HG03135 (cell line): ENCODE measurements around the gene BICDL1.

Experiments used
- ATAC-seq: cut with Tn5 transposase; IDR thresholded peaks from one replicate; pipeline ENCODE4 v1.9.1; 2021; ENCODE audit warnings: mild to moderate bottlenecking, moderate library complexity; ENCODE audit not compliant: unreplicated experiment

BICDL1 gene

GRCh38 chr12:120119271-120119973 lies 130.4 kb downstream of the BICDL1 start:
- no peak for ATAC-seq

DNA sequence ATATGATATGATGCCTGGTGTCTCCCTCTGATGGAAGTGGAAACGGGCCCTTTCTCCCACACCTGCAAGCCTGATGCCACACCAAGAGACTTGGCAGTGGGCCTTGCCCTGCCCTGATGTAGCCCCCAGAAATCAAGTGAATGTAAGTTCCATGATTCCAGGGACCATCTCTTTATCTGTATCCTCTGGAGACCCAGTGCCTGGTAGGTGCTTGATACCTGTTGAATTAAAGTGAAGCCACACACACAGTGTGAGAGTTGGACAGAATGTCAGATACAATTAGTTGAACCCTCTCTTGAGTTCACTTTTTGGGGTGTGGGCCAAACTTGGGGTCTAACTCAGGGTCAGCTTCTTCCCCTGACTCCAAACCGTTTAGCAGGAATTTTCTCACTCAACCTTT lies 132.3 kb downstream of the BICDL1 start:
- no peak for ATAC-seq

GRCh38 chr12:120121766-120122293 lies 132.8 kb downstream of the BICDL1 start:
- peak; percentile 34 for ATAC-seq

DNA sequence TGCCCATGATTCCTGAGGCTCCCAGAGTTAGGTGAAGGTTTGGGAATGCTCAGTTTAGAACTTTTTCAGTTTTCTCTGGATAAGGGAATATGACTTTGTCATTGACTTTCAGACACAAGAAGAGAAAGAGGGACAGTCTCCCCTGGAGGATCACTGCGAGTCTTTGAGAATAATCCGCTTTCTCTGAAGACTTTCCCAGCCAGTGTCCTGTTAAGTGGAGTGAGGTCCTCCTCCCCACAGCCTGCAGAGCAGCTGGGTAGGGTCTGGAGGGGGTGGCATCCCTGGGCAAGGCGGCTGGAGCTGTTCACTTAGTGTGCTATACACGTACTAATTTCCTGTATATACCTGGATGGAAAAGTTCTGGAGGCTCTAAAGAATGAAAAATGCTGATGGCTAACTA lies 136.0 kb downstream of the BICDL1 start:
- no peak for ATAC-seq

GRCh38 chr12:120125792-120126634 lies 137.0 kb downstream of the BICDL1 start:
- ATAC-seq = no peak

GRCh38 chr12:120126635-120127005 lies 137.6 kb downstream of the BICDL1 start:
- ATAC-seq = no peak

- no peak for ATAC-seq
Measured at GRCh38 chr12:120130011-120130410, 141.0 kb downstream of the BICDL1 start.

- ATAC-seq = no peak
Measured at GRCh38 chr12:120131116-120131515, 142.1 kb downstream of the BICDL1 start.

DNA sequence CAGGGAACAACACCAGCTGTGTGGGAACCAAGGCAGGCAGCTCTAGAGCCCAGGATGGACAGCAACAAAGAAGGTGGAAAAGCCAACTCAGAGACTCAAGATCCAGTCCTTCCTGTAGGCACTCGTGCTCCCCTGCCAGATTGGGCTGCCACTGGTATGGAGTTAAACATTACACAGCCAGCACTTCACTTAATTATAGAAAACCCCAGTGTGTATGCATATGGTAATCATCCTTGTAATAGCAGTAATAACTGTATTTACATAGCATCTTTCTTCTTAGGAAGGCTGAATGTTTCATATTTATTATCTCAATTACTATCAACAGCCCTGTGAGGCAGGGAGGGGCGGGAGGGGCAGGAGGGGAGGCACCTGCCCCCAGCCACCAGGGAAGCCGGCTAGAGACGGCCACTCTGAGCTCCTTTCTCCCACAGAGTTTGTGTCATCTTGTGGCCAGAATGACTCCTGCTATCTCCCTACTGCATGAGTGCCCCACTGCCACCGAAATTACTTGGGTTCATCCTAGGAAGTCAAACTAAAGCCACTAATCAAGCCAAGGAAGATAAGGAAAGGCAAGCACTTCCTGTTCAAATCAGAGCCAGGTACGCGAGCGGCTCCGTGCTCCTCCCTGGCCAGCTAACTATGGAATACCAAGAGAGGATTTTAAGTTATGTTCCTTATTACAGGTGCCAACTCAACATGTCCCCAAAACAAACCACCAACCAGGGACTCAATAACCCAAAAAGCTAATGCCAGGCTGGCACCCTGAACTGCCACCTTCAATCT lies 143.2 kb downstream of the BICDL1 start:
- no peak for ATAC-seq

DNA sequence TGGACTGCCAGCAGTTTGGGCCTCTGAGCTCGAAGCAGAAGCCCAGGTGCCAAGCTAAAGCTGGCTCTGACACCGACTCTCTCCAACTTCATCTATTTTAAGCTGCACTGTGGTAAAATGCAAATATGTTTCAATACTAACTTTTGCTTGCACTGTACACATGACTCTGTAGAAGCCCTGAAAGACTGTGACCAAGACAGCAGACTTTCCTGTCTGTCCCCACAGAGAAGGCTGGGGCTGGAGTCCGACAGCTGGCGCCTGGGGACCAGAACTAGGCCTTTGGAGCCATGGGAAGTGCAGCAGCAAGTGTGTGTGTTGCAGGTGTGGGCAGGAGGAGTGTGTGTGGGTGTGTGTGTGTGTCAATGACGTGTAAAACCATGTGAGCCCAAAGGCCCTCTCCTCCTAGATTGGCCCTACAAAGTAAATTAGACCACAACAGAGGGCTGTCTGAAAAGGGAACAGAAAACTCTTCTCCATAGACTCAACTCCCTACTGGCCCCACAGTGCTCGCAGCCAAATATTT lies 143.9 kb downstream of the BICDL1 start:
- peak; percentile 85 for ATAC-seq

DNA sequence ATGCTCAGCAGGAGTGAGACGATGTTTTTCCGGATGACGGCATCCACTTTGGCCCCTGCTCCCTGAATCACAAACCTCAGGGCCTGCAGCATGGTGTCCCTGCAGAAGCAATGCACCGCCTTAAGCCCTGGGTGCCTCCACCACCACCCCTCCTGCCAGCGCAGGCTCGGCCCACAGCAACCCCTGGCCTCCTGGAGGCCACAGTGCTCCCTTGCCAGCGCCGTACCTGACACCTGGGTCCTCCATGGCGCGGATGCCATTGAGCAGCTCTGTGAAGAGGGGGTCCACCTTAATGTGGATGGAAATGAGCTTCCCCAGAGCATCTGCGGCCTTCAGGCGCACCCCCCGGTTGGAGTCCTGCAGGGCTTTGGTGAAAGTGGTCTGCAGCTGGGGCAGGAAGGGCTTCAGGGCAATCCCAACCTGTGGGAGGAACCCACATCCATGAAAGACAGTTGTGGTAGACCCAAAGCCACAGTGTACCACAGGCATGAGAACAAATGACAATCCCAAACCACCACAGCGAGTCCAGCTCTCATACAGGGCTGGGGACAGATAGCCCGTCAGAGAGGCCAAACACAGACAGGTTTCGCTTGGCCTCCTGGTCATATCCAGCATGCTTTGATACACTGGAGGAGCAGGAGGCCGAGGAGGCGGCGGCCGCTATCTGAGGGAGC lies 145.4 kb downstream of the BICDL1 start:
- ATAC-seq = no peak

DNA sequence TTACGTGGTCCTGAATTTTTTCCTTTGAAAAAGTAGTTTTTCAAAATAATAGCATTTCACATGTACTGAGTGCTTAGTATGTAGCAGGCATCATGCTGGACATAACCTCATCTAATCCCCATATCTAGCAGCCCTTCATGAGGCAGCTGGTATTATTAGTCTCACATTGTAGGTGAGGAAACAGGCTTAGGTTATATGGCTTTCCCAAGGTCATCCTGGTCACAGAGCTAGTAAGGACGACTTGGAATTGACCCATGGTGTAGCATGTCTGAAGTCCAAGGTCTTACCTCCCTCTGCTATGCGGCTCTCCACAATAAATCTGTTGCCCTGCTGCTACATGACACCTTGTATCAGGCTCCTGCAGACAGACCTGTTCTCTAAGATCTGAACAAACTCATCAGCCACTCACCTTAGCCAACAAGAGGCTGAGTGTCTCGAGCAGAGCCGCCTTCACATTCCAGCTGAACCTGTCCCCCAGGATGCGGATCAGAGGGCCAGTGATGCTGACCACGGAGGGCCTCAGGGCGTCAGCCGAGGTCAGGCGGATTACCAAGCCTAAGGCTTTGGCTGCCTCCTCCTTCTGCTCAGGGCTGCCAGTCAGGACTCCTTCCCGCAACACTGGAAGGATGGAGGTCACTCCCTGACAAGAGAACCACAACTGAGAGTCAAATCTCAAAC lies 147.2 kb downstream of the BICDL1 start:
- ATAC-seq = no peak

- ATAC-seq = no peak
Measured at GRCh38 chr12:120137833-120138232, 148.8 kb downstream of the BICDL1 start.

DNA sequence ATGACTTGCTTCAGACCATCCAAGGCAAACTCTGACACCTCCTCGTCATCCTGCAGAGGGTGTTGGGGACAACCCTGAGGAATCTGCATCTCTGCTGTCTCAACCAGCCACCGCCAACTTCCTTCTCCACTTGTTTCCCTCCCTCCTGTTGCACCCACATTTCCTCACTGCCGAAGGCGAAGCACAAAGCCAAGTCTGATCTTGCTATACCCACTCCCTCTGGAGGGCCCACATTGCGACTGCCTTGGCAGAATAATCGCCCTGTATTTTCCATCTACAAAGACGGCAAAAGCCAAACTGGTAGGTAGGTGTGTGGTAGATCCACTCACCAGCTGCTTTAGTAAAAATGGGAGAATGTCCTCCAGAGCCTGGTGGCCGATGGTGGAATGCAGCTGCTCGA lies 149.3 kb downstream of the BICDL1 start:
- no peak for ATAC-seq

- ATAC-seq = no peak
Measured at GRCh38 chr12:120139958-120140357, 150.9 kb downstream of the BICDL1 start.

- no peak for ATAC-seq
Measured at GRCh38 chr12:120140603-120141002, 151.6 kb downstream of the BICDL1 start.

DNA sequence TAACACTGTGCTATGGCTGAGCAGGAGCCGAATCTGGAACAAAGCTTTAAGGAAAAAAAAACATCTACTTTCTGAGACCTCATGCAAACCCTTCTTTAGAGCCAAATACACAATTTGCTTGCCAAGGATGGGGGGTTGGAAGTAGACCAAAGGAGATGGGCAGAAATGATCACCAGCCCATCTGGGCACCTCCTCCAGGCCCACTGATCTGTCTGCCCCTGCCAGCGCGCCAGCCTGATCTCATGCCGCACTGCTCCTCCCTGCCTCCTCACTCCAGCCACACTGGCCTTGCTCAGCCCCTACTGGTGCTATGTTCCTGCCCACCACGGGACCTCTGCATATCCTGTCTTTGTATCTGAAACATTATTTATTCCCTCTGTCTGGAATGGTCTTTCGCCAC lies 152.3 kb downstream of the BICDL1 start:
- ATAC-seq = no peak

- ATAC-seq = no peak
Measured at GRCh38 chr12:120142231-120142877, 153.3 kb downstream of the BICDL1 start.
